Suprapubic skin (tissue), 4 donors: ENCODE results near the gene PDZD7. TPM values are rescaled to one million over a fixed set of nuclear protein-coding genes. Genes with fewer than 3 reads are reported as not detected.
A peak's percentile ranks its signal among the peaks of the same experiment; 100 is the strongest.

ENCODE experiments used
- DNase-seq, 2 donors: peaks; one replicate each; pipeline ENCODE4 v3.0.0-alpha.2; 2019; ENCODE audit warnings: low spot score in 2 of 2
- H3K27ac ChIP-seq: fragments of 200-600 bp; sonication (generic); one replicate; pipeline ENCODE4 v1.5.1; 2019
- H3K27me3 ChIP-seq: fragments of 200-600 bp; sonication (generic); one replicate; pipeline ENCODE4 v1.5.1; 2019
- H3K36me3 ChIP-seq: fragments of 200-600 bp; sonication (generic); one replicate; pipeline ENCODE4 v1.5.1; 2019
- H3K4me1 ChIP-seq: fragments of 200-600 bp; sonication (generic); one replicate; pipeline ENCODE4 v1.5.1; 2019
- H3K4me3 ChIP-seq: fragments of 200-600 bp; sonication (generic); one replicate; pipeline ENCODE4 v1.5.1; 2019; ENCODE audit warnings: mild to moderate bottlenecking
- H3K9me3 ChIP-seq: fragments of 200-600 bp; sonication (generic); one replicate; pipeline ENCODE4 v1.5.1; 2019
- CTCF ChIP-seq, 2 donors: fragments of 200-600 bp in 1 of 2; fragments of 450-650 bp in 1 of 2; sonication (generic) in 1 of 2; IDR thresholded peaks; one replicate each; pipeline ENCODE4 v1.5.1; 2016 to 2019; ENCODE audit warnings: antibody characterized with exemption in 2 of 2, mild to moderate bottlenecking in 1 of 2, moderate library complexity in 1 of 2
- EP300 ChIP-seq: sonication (generic); formaldehyde crosslinking; IDR thresholded peaks from one replicate; pipeline ENCODE4 v1.6.1; 2017; ENCODE audit warnings: antibody characterized with exemption
- POLR2A ChIP-seq, 2 donors: fragments of 450-650 bp; IDR thresholded peaks; one replicate each; pipeline ENCODE4 v1.6.1; 2017; ENCODE audit warnings: antibody characterized with exemption in 2 of 2, mild to moderate bottlenecking in 2 of 2, moderate library complexity in 2 of 2
- POLR2AphosphoS5 ChIP-seq, 3 donors: sonication (generic); formaldehyde crosslinking; IDR thresholded peaks; one replicate each; pipeline ENCODE4 v1.6.1; 2017; ENCODE audit warnings: antibody characterized with exemption in 3 of 3
- WGBS: methylation state at CpG from one replicate; pipeline ENCODE4 v1.1.5; 2018; 5-methylcytosine and 5-hydroxymethylcytosine counted together
- total RNA-seq, 4 donors: library from RNA; depleted of rRNA; stranded (reverse); fragments of >200 nt; gene quantifications; one replicate each; pipeline ENCODE4 v1.1.0, GENCODE V29; 2016

PDZD7 gene
- total RNA-seq, 4 donors from 2014 or later = 1.2 to 6.0 (median 1.8) TPM

- DNase-seq = peak; percentile 56 to 69
- Histone ChIP-seq H3K4me3 (no peak overlapping the region), H3K9me3 (no peaks in the 10 kb centered on the region), H3K27me3 (no peaks in the 10 kb centered on the region), H3K36me3 (peaks cover 39% of the 10 kb centered on the region), H3K27ac (no peak overlapping the region), H3K4me1 (peaks cover 20% of the 10 kb centered on the region)
- 84% methylated on average over 11 of the region's 24 CpGs for WGBS
- TF ChIP-seq POLR2A (IDR thresholded peaks at IDR 0.05) (no peak), CTCF (IDR thresholded peaks at IDR 0.05) (no peak), POLR2AphosphoS5 (IDR thresholded peaks at IDR 0.05) (no peak)
These were observed 47.8 kb downstream of the PDZD7 start for GRCh38 chr10:100982916-100983830.

GRCh38 chr10:100981178-100981772, 49.7 kb downstream of the PDZD7 start:
- 91% methylated on average over 5 of the region's 5 CpGs for WGBS
- DNase-seq = peak in 1 of 2 donors; percentile 24
- no peak overlapping the region for H3K27ac ChIP-seq
- no peak overlapping the region for H3K4me3 ChIP-seq
- H3K9me3 ChIP-seq = no peaks in the 10 kb centered on the region
- TF ChIP-seq CTCF (IDR thresholded peaks at IDR 0.05) (no peak), POLR2AphosphoS5 (IDR thresholded peaks at IDR 0.05) (no peak), EP300 (no peak), POLR2A (IDR thresholded peaks at IDR 0.05) (no peak)
- no peaks in the 10 kb centered on the region for H3K27me3 ChIP-seq
- peaks cover 39% of the 10 kb centered on the region for H3K36me3 ChIP-seq
- H3K4me1 ChIP-seq = peaks cover 5% of the 10 kb centered on the region

- Histone ChIP-seq H3K27ac (no peak overlapping the region), H3K36me3 (peaks cover 39% of the 10 kb centered on the region), H3K9me3 (no peaks in the 10 kb centered on the region), H3K4me3 (no peak overlapping the region), H3K27me3 (no peaks in the 10 kb centered on the region), H3K4me1 (no peaks in the 10 kb centered on the region)
- TF ChIP-seq EP300 = no peak
- TF ChIP-seq CTCF (IDR thresholded peaks at IDR 0.05) = no peak
- no peak for TF ChIP-seq POLR2AphosphoS5 (IDR thresholded peaks at IDR 0.05)
- TF ChIP-seq POLR2A (IDR thresholded peaks at IDR 0.05) = no peak
- WGBS = 92% methylated on average over 7 of the region's 7 CpGs
- DNase-seq = peak; percentile 34 to 64
These were observed 50.2 kb downstream of the PDZD7 start for GRCh38 chr10:100980711-100981110.

GRCh38 chr10:100980311-100980710, 50.6 kb downstream of the PDZD7 start:
- Histone ChIP-seq H3K27me3 (no peaks in the 10 kb centered on the region), H3K27ac (no peak overlapping the region), H3K9me3 (no peaks in the 10 kb centered on the region), H3K4me1 (no peaks in the 10 kb centered on the region), H3K4me3 (no peak overlapping the region), H3K36me3 (peaks cover 39% of the 10 kb centered on the region)
- DNase-seq = peak in 1 of 2 donors; percentile 35
- WGBS = no CpG with 5 or more reads among the region's 2 CpGs
- TF ChIP-seq POLR2A (IDR thresholded peaks at IDR 0.05) = no peak
- no peak for TF ChIP-seq CTCF (IDR thresholded peaks at IDR 0.05)
- no peak for TF ChIP-seq POLR2AphosphoS5 (IDR thresholded peaks at IDR 0.05)
- no peak for TF ChIP-seq EP300

- no peak overlapping the region for H3K27ac ChIP-seq
- H3K4me3 ChIP-seq = no peak overlapping the region
- no peaks in the 10 kb centered on the region for H3K4me1 ChIP-seq
- 97% methylated on average over 8 of the region's 16 CpGs for WGBS
- H3K9me3 ChIP-seq = no peaks in the 10 kb centered on the region
- TF ChIP-seq EP300 (no peak), POLR2AphosphoS5 (IDR thresholded peaks at IDR 0.05) (no peak), POLR2A (IDR thresholded peaks at IDR 0.05) (no peak), CTCF (IDR thresholded peaks at IDR 0.05) (no peak)
- H3K27me3 ChIP-seq = no peaks in the 10 kb centered on the region
- peaks cover 39% of the 10 kb centered on the region for H3K36me3 ChIP-seq
- DNase-seq = peak; percentile 57 to 69
These were observed 51.1 kb downstream of the PDZD7 start for GRCh38 chr10:100979791-100980272.
